Neural cell (in vitro differentiated cells): ENCODE data around the gene JHY.

ENCODE experiments used
- EP300 ChIP-seq: fragments of 450-650 bp; conservative IDR thresholded peaks from 2 replicates; pipeline ENCODE4 v1.6.1; 2014; ENCODE audit warnings: antibody characterized with exemption, mild to moderate bottlenecking, moderate library complexity; ENCODE audit not compliant: poor library complexity, severe bottlenecking
- EZH2 ChIP-seq: fragments of 200-600, 300-800 bp; shearing (Covaris generic), sonication (generic); IDR thresholded peaks from 2 replicates; pipeline ENCODE4 v1.6.1; 2014; ENCODE audit warnings: antibody characterized with exemption, low read length, borderline replicate concordance, mild to moderate bottlenecking; ENCODE audit not compliant: insufficient read depth, poor library complexity, severe bottlenecking
- MXI1 ChIP-seq: fragments of 450-650 bp; conservative IDR thresholded peaks from 2 replicates; pipeline ENCODE4 v1.6.1; 2014; ENCODE audit warnings: antibody characterized with exemption, mild to moderate bottlenecking; ENCODE audit not compliant: poor library complexity, severe bottlenecking
- POLR2AphosphoS5 ChIP-seq: IDR thresholded peaks from 2 replicates; pipeline ENCODE4 v1.6.1; 2012
- SMC3 ChIP-seq: fragments of 450-650 bp; conservative IDR thresholded peaks from 2 replicates; pipeline ENCODE4 v1.6.1; 2014; ENCODE audit warnings: antibody characterized with exemption, mild to moderate bottlenecking, moderate library complexity; ENCODE audit not compliant: poor library complexity
- TF ChIP-seq, protein P1 (sequence below): fragments of 450-650 bp; IDR thresholded peaks from 2 replicates; pipeline ENCODE4 v1.5.1; 2014; ENCODE audit warnings: antibody characterized with exemption, mild to moderate bottlenecking, moderate library complexity; ENCODE audit not compliant: poor library complexity, severe bottlenecking
- TF ChIP-seq, protein P2 (sequence below): IDR thresholded peaks from 2 replicates; pipeline ENCODE4 v1.6.1; 2012; ENCODE audit warnings: borderline replicate concordance

GRCh38 chr11:122872046-122872445 is 10.5 kb upstream of the JHY start:
- TF ChIP-seq SMC3 (no peak), EZH2 (no peak), MXI1 (no peak), POLR2AphosphoS5 (no peak), EP300 (no peak)
- TF ChIP-seq, protein P1, sequence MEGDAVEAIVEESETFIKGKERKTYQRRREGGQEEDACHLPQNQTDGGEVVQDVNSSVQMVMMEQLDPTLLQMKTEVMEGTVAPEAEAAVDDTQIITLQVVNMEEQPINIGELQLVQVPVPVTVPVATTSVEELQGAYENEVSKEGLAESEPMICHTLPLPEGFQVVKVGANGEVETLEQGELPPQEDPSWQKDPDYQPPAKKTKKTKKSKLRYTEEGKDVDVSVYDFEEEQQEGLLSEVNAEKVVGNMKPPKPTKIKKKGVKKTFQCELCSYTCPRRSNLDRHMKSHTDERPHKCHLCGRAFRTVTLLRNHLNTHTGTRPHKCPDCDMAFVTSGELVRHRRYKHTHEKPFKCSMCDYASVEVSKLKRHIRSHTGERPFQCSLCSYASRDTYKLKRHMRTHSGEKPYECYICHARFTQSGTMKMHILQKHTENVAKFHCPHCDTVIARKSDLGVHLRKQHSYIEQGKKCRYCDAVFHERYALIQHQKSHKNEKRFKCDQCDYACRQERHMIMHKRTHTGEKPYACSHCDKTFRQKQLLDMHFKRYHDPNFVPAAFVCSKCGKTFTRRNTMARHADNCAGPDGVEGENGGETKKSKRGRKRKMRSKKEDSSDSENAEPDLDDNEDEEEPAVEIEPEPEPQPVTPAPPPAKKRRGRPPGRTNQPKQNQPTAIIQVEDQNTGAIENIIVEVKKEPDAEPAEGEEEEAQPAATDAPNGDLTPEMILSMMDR, result no peak
- TF ChIP-seq, protein P2, sequence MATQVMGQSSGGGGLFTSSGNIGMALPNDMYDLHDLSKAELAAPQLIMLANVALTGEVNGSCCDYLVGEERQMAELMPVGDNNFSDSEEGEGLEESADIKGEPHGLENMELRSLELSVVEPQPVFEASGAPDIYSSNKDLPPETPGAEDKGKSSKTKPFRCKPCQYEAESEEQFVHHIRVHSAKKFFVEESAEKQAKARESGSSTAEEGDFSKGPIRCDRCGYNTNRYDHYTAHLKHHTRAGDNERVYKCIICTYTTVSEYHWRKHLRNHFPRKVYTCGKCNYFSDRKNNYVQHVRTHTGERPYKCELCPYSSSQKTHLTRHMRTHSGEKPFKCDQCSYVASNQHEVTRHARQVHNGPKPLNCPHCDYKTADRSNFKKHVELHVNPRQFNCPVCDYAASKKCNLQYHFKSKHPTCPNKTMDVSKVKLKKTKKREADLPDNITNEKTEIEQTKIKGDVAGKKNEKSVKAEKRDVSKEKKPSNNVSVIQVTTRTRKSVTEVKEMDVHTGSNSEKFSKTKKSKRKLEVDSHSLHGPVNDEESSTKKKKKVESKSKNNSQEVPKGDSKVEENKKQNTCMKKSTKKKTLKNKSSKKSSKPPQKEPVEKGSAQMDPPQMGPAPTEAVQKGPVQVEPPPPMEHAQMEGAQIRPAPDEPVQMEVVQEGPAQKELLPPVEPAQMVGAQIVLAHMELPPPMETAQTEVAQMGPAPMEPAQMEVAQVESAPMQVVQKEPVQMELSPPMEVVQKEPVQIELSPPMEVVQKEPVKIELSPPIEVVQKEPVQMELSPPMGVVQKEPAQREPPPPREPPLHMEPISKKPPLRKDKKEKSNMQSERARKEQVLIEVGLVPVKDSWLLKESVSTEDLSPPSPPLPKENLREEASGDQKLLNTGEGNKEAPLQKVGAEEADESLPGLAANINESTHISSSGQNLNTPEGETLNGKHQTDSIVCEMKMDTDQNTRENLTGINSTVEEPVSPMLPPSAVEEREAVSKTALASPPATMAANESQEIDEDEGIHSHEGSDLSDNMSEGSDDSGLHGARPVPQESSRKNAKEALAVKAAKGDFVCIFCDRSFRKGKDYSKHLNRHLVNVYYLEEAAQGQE, result no peak
